ENCODE data around the gene KISS1R. TPM values are rescaled to one million over a fixed set of nuclear protein-coding genes. Genes with fewer than 3 reads are reported as not detected.

KISS1R gene
- total RNA-seq, 1 experiment from 2014 or later: 16.6 TPM

- Histone ChIP-seq H3K4me1 (peaks cover 4% of the 10 kb centered on the region; the same call in 1 of the 2 replicates), H3K9me3 (no peaks in the 10 kb centered on the region), H3K36me3 (ENCODE audit: control insufficient read depth, insufficient read depth, low read length) (no peaks in the 10 kb centered on the region), H3K4me3 (ENCODE audit: low read depth, low read length) (peak within 1 kb of the TSS; percentile 90), H3K27me3 (replicated peaks; ENCODE audit: control insufficient read depth, insufficient read depth, low read length) (no peaks in the 10 kb centered on the region)
- Mint-ChIP-seq H3K9me3 (ENCODE audit: unreplicated experiment) (no peaks in the 10 kb centered on the region), H3K36me3 (ENCODE audit: insufficient read depth, unreplicated experiment) (peaks cover 6% of the 10 kb centered on the region), H3K4me3 (ENCODE audit: unreplicated experiment) (peak within 1 kb of the TSS; percentile 74), H3K27me3 (ENCODE audit: insufficient read depth, unreplicated experiment) (no peaks in the 10 kb centered on the region), H3K4me1 (ENCODE audit: low read depth, unreplicated experiment) (peaks cover 7% of the 10 kb centered on the region), H3K27ac (ENCODE audit: unreplicated experiment) (no peak within 1 kb of the TSS)
- no peak for TF ChIP-seq CTCF (IDR thresholded peaks at IDR 0.05; ENCODE audit: insufficient read depth in 1 of 2, low read depth in 1 of 2, low read length in 1 of 2, severe bottlenecking in 1 of 2, unreplicated experiment in 1 of 2)
- POLR2A ChIA-PET: no interaction called here
- peak; percentile 66 to 83 for DNase-seq
- CTCF ChIA-PET: interaction anchor here (0.8 kb wide), 1 partner anchor 88 kb away, joined by 8 read pairs; no protein-coding TSS in a partner anchor
- BruUV-seq (replicated peaks): no TSS peak
- intact Hi-C loops (cut with micrococcal nuclease; ENCODE audit: unreplicated experiment): no loop called here
Observed at GRCh38 chr19:913080-913748, 3.9 kb upstream of the KISS1R start, which contains the start of gene R3HDM4. Gene R3HDM4, minus strand, starts transcription at chr19:913219. Its CDS starts 62 bp downstream, at chr19:913157.

GRCh38 chr19:916645-917322, 349 bp upstream of the KISS1R start:
- intact Hi-C loops (cut with micrococcal nuclease; ENCODE audit: unreplicated experiment): loop anchor here (1.0 kb wide), 1 partner anchor 146 kb away; no protein-coding TSS in a partner anchor
- no peaks in the 10 kb centered on the region for H3K27me3 ChIP-seq (replicated peaks; ENCODE audit: control insufficient read depth, insufficient read depth, low read length)

GRCh38 chr19:918152-918437, 962 bp downstream of the KISS1R start:
- Histone ChIP-seq H3K4me1 (0 out of 2 replicates have a peak, but pooled peaks cover 9% of the 10 kb centered on the region), H3K27me3 (replicated peaks; ENCODE audit: control insufficient read depth, insufficient read depth, low read length) (no peaks in the 10 kb centered on the region), H3K9me3 (no peaks in the 10 kb centered on the region), H3K36me3 (ENCODE audit: control insufficient read depth, insufficient read depth, low read length) (no peaks in the 10 kb centered on the region), H3K4me3 (ENCODE audit: low read depth, low read length) (peak overlapping the region; percentile 87)
- no peak for TF ChIP-seq CTCF (IDR thresholded peaks at IDR 0.05; ENCODE audit: insufficient read depth in 1 of 2, low read depth in 1 of 2, low read length in 1 of 2, severe bottlenecking in 1 of 2, unreplicated experiment in 1 of 2)
- ChIA-PET CTCF (no interaction called here), POLR2A (no interaction called here)
- Mint-ChIP-seq H3K9me3 (ENCODE audit: unreplicated experiment) (no peaks in the 10 kb centered on the region), H3K4me3 (ENCODE audit: unreplicated experiment) (peak overlapping the region; percentile 69), H3K27me3 (ENCODE audit: insufficient read depth, unreplicated experiment) (no peaks in the 10 kb centered on the region), H3K4me1 (ENCODE audit: low read depth, unreplicated experiment) (no peaks in the 10 kb centered on the region), H3K36me3 (ENCODE audit: insufficient read depth, unreplicated experiment) (peaks cover 12% of the 10 kb centered on the region), H3K27ac (ENCODE audit: unreplicated experiment) (no peak overlapping the region)
- BruUV-seq (replicated peaks): no TSS peak
- intact Hi-C loops (cut with micrococcal nuclease; ENCODE audit: unreplicated experiment): no loop called here
- DNase-seq: no peak

More at GRCh38 chr19:916645-917322, 349 bp upstream of the KISS1R start:
- H3K36me3 Mint-ChIP-seq (ENCODE audit: insufficient read depth, unreplicated experiment): peaks cover 9% of the 10 kb centered on the region
- ChIA-PET CTCF (no interaction called here), POLR2A (no interaction called here)
- H3K36me3 ChIP-seq (ENCODE audit: control insufficient read depth, insufficient read depth, low read length): no peaks in the 10 kb centered on the region
- H3K4me3 ChIP-seq (ENCODE audit: low read depth, low read length): peak overlapping the region; percentile 87
- 0 out of 2 replicates have a peak, but pooled peaks cover 6% of the 10 kb centered on the region for H3K4me1 ChIP-seq
- peak overlapping the region; percentile 69 for H3K4me3 Mint-ChIP-seq (ENCODE audit: unreplicated experiment)
- no peaks in the 10 kb centered on the region for H3K9me3 ChIP-seq
- peak; percentile 78 to 85 for DNase-seq
- H3K4me1 Mint-ChIP-seq (ENCODE audit: low read depth, unreplicated experiment): no peaks in the 10 kb centered on the region
- BruUV-seq (replicated peaks): no TSS peak
- H3K27ac Mint-ChIP-seq (ENCODE audit: unreplicated experiment): no peak overlapping the region
- H3K9me3 Mint-ChIP-seq (ENCODE audit: unreplicated experiment): no peaks in the 10 kb centered on the region
- TF ChIP-seq CTCF (IDR thresholded peaks at IDR 0.05; ENCODE audit: insufficient read depth in 1 of 2, low read depth in 1 of 2, low read length in 1 of 2, severe bottlenecking in 1 of 2, unreplicated experiment in 1 of 2): no peak
- H3K27me3 Mint-ChIP-seq (ENCODE audit: insufficient read depth, unreplicated experiment): no peaks in the 10 kb centered on the region
